ENCODE data around the gene DNAH17.

DNAH17 gene

DNA sequence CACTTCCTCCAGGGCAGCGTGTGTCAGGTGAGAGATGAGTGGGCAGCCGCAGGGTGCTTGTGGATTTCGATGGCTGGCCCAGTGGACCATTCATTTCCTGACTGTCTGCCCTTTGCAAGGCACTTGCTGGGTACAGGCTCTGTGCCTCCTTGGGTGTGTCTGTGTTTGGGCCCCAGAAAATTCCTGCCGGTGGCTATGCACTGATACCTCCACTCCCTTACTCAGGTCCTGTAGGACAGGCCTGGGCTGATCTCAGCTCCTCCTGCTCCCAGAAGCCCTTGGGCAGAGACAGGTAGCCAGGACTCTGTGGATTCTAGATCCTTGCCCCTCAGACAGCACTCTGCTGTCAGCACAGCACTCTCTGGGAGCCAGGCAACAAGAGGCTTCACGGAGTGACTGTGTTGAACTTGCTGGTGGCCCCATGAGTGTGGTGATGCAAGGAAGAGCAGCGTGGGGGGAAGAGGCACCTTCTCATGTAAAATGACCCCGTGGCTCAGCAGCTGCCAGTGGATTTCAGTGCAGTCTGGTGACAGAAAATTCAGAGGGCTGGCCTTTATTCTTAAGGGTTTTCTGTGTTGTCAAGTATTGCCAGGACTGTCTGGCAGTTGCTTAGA, 169.7 kb downstream of the DNAH17 start:
- no peak for DNase-seq

DNA sequence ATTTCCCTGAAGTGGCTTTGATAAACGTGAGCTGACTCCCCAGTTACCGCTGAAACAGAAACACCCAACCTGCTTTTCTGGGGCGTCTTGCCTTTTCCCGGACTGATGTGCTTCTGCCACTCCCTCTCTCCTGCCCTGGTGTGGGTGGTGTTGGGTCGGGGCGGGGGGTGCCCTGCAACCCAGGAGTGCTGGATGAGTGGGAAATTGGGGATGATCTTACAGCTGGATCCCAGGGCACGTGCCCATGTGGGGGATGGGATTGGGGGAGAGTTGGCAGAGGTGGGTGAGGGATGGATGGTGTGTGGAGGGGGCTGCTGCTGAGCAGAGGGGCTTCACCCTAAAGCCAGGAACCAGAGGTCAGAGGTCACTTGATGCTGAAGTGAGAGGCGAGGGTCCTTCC, 170.3 kb downstream of the DNAH17 start:
- DNase-seq: no peak

DNA sequence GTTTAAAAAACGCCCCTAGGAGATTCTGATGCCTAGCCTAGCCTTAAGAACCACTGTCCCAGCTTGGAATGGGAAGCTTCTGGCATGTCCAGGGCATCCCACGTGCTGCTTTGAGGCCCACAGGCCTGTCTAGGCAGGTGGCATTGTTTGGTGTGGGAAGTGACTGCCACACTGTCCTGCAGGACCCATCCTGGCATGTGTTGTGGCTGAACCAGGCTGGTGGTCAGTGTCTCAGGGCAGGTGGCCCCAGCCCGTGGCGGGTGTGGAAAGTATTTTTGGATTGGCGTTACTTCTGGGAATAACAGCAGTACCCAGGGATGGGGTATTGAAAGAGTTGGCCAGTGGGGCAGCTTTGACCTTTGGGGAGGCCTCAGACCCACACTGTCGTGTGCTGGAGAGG, 170.8 kb downstream of the DNAH17 start:
- no peak for DNase-seq

DNA sequence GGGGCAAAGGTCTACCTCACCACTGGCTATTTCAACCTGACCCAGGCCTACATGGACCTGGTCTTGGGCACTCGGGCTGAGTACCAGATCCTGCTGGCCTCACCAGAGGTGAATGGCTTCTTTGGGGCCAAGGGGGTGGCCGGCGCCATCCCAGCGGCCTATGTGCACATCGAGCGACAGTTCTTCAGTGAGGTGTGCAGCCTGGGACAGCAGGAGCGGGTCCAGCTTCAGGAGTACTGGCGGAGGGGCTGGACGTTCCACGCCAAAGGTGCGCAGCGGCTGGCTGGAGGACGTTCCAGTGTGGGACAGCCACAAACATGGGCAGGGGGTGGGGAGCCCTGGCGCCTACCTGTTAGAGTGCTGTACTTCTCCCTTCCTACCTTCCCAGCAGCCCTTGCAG, 173.4 kb downstream of the DNAH17 start:
- DNase-seq: no peak

DNA sequence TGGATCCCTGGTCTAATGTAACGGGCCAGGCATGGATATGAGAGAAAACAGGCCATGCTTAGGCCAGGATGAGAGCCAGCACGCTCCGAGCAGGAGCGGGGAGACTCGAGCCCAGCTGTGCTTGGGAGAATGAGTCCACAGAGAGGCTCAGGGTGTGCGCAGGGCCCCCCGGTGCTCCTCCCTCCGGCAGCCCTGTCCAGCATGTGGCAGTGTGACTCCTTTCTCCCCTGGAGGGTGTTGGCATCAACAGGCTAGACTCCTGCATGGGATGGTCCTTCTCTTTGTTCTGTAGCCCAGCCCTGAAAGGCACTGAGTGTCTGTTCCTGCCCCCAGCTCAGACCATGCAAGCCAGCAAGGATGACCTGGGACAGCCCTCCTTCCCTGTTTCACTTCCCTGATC, 175.3 kb downstream of the DNAH17 start:
- DNase-seq: no peak

DNA sequence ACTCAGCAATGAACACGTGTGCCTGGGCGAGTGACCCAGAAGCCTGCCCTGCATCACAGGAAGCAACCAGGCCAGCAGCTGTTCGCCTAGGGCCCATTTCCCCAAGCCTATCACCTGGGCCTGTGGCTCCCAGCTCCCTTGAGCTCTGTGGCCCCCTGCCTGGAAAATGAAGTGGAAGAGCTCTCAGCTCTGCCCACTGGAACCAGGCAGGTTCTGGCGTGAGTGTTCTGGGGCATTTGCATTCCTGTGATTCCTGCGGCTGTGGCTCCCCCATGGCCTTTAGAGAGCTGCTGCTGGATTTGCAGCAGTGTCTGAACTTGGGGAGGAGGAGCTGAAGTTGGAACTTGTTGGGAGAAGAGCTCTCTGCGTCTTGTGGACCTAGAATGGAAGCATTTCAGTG, 175.9 kb downstream of the DNAH17 start:
- DNase-seq: no peak

DNA sequence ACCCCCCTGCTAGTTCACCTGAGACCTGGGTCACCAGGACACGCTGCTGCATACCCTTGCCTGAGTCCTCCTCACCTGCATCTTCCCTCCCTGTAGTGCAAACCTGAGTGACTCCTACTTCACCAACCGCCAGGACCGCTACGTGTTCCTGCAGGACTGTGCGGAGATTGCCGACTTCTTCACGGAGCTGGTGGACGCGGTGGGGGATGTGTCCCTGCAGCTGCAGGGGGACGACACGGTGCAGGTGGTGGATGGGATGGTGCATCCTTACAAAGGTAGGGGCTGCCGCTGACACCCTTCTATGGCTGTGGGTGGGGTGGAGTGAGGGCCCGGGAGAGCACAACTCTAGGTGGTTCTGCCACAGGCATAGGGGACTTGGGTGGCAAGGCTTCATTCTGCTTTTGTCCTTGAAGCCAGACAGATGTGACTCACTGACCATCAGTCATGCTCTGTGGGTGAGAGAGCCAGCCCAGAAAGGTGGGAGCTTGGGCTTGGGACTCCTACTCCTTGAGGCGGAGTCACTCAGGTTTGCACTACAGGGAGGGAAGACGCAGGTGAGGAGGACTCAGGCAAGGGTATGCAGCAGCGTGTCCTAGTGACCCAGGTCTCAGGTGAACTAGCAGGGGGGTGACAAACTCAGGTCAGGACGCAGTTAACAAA, 176.5 kb downstream of the DNAH17 start:
- DNase-seq: no peak

DNA sequence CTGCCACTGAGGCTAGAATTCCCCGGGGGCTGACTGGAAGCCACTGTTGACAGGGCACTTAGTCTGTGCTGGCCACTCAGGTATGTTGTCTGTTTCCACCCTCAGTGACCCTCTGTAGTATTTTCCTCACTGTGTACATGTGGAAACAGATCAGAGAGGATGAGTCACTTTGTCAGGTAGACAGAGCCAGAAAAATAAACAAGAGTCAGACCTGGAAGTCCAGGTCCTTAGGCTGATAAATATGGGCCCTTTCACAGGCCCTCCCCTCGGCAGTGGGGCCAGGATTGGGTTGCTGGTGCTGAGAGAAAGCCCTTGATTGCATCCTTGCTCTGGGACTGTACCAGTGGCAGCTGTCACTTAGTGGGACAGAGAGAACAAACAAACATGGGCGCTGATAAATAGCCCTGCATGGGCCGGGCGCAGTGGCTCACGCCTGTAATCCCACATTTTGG, 177.5 kb downstream of the DNAH17 start:
- no peak for DNase-seq

DNA sequence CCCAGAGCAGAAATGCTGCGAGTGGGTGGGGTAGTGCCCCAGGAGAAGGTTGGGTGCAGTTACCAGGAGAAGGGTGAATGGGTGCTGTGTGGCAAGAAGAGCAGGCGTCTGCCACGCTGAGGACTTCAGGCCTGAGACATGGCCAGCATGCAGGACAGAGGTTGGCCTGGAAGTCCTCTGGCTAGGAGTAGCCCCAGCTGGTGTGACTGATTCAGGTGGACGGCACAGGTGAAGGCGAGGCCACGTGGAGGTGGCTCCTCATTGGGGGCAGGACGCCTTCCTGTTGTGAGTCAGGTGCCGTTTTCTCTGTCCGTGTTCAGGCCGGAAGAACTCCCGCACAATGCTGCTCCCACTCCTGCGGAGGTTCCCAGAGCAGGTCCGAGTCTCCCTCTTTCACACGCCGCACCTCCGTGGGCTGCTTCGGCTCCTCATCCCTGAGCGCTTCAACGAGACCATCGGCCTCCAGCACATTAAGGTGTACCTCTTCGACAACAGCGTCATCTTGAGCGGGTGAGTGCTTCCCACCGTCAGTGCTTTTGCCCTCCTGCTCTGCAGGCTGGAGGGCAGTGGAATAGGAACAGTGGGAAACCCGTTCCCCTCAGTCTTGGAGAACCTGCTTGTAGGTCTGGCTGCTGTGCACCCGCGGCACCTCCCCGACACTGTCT, 178.0 kb downstream of the DNAH17 start:
- DNase-seq: no peak

DNA sequence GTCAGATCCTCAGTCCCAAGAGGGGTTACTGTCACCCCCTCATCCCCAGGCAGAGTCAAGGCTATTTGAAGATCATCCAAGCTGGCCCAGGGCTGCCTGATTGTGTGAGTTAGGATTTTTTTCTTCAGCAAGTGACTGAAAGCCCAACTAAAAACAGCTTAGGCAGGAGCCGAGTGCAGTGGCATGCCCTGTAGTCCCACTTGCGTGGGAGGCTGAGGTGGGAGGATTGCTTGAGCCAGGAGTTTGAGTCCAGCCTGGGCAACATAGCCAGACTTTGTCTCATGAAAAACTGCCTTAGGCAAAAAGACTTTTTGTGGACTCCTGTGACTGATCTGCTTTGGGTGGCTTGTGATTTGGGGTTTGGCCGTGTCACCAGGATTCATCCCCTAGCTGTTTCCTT, 178.8 kb downstream of the DNAH17 start:
- DNase-seq: no peak

DNA sequence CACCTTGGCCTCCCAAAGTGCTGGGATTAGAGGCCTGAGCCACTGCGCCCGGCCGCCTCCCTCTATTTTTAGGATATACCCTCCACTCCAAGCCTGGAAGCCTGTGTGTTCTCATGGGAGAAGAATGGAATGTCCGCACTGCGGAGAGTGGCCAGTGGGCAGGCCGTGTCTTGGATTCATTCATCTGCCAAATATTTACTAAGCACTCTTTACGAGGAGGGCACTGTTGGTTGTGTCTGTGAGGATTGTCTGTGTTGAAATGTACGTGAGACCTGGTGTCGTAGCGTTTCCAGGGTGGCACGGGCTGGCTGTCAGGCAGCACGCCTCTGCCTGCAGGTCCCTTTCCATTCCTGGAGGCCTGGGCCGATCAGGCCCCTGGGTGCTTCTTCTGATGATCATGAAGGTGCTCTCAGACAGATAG, 179.5 kb downstream of the DNAH17 start:
- DNase-seq: no peak

DNA sequence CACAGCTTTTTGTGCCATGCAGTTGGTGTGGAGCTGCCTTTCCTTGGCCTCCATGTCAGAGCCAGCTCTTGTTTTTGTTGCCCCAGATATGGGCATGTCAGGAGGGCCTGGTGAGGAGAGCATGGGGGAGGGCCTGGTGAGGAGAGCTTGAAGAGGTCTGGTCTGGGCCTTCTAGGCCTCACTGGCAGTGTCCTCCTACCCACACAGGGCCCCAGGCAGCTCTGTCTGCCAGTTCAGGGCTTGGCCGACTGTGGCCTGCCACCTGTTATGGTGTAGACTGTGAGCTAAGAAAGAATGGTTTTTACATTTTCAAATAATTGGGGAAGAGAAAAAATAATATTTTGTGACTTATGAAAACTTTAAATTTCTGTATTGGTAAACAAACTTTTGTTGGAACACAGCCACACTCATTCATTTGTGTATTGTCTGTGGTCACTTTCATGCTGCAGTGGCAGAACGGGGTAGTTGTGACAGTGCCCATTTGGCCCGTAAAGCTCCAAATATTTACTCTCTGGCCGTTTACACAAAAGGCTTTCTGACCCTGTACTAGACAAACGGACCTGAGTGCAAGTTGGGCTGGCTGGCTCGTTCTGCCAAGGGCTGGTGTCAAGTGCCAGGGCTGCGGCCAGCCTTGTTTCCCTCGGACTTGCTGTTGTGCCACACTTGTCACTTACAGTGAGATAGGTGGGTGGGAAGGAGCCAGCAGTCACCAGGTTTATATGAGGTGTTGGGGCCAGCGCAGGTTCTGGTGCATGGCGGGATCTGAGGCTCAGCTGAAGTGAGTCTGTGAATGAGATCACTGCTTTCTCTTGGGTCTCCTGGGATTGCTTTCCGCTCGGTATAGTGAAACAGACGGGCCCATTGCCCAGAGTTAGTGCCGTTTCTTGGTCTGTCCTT, 180.5 kb downstream of the DNAH17 start:
- DNase-seq: no peak

DNA sequence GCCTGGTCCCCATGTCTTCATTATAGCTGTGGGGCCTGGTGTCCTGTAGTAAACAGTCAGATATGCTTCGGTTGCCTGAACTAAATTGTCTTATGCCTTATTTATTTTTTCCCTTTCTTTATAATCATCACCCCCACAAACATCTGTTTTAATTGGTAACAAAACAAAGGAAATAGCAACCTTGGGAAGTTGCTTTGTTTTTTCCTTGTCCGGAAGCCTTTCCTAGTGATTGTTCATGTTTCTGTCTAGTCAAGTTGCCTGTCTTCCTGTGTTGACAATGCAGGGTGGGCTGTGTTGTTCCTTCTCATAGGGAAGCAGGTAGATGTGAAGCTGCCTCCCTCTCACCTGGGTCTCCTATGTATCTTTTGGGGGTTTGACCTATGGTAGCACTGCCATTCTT, 182.0 kb downstream of the DNAH17 start:
- no peak for DNase-seq

DNA sequence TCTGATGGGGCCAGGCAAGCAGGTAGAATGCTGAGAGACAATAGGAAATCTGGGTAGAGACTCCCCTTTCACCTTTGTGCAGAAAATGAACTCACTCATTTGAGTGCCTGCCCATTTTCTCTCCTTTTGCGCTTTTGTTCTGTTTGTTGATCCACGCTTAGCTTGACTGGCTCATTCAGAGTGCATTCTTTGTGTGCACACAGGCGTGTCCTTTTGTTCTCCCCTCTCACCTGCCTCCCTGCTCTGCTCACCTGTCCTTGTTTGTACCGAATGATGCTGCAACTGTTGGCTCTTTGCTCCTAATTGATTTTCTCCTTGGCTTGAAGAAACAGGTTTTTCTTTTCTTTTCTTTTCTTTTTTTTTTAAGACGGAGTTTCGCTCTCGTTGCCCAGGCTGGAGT, 183.0 kb downstream of the DNAH17 start:
- no peak for DNase-seq

DNA sequence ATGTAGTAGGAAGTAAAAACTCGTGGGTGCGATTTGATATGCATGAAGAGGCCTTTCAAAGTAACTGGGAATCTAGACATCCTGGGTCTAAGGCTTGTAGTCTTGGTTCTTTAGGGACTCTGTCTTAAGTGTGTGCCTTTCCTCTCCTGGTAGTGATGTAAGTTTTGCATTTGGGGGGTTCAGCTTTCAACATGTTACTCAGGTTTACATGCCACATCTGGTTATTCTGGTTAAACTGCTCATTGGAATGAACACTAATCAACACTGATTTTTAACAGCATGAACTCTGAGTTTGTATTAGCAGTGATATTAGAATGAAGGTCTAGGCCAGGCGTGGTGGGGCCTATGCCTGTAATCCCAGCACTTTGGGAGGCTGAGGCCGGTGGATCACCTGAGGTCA, 183.6 kb downstream of the DNAH17 start:
- no peak for DNase-seq

DNA sequence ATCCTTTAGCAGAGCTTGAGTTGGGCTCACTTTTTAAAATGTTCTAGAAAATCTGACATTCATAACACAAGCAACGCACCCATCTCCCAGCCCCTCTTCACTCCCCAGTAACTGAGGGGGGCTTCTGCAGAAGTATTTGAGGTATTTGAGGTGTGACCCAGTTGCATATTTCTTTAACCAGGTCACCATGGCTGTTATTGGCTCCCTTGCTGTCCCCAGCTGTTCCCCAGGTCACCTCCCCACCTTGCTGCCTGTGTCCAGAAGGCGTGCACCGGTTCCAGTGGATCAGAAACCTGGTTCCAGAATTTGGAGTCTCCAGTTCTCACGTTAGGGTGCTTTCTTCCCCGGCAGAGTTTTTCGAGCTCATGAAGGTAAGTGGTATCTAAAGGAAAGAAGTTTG, 184.9 kb downstream of the DNAH17 start:
- DNase-seq: no peak

DNA sequence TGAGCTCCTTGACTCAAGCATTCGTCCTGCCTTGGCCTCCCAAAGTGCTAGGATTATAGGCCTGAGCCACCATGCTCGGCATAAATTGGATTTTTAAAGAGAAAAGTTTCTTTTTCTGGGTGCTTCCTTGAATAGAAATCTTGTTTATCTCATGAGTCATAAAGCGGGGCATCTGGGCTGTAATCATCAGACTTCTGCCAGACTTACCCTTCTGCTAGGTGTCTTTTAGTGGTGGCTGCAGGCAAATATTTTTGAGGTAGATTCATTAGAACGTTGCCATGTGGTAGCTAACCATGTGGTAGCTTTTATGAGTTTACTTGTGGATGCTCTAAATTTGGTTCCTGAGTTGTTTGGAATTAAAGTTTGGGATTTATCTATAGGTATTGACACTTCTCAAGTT, 185.4 kb downstream of the DNAH17 start:
- DNase-seq: no peak

DNA sequence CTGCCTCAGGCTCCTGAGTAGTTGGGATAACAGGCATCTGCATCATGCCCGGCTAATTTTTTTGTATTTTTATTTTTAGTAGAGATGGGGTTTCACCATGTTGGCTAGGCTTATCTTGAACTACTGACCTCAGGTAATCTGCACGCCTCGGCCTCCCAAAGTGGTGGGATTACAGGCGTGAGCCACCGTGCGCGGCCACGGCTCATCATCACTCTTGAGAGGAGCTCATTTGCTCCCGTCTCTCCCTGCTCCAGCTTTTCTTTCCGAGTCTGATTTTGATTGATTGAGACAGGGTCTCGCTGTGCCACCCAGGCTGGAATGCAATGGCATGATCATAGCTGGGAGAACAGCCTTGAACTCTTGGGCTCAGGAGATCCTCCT, 186.2 kb downstream of the DNAH17 start:
- no peak for DNase-seq

DNA sequence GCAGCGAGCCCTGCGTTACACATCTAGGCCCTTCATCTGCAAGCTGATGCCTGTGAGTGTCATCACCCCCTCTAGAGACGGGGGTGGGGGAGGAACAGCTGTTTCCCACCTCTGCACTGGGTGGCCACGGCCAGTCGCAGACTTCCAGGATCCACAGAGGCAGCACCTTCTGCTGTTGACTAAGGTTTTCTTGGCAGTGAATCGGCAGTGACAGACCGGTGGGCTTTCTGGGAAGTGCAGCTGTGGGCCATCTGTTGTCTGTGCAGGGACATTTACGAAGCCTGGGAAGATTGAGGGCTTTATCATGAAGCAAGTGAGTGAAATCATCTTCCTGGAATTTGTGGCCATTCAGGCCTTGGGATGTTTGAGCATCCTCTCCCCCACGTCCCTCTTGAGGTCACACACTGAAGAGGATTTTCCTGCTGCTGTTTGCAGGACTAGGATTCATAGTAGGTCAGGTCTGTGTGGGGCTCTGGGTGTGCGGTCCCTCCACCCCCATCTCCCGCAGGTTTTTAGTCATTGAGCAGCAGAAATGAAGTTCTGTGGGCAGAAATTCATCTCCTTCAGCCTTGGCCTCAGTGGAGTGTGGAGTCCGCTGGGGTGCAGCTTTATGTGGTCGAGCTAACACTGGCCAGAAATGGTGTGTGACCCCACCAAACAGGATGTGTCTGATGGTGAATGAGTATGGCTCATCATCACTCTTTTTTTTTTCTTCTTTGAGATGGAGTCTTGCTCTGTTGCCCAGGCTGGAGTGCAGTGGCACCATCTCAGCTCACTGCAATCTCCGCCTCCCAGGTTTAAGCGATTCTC, 186.8 kb downstream of the DNAH17 start:
- no peak for DNase-seq

DNA sequence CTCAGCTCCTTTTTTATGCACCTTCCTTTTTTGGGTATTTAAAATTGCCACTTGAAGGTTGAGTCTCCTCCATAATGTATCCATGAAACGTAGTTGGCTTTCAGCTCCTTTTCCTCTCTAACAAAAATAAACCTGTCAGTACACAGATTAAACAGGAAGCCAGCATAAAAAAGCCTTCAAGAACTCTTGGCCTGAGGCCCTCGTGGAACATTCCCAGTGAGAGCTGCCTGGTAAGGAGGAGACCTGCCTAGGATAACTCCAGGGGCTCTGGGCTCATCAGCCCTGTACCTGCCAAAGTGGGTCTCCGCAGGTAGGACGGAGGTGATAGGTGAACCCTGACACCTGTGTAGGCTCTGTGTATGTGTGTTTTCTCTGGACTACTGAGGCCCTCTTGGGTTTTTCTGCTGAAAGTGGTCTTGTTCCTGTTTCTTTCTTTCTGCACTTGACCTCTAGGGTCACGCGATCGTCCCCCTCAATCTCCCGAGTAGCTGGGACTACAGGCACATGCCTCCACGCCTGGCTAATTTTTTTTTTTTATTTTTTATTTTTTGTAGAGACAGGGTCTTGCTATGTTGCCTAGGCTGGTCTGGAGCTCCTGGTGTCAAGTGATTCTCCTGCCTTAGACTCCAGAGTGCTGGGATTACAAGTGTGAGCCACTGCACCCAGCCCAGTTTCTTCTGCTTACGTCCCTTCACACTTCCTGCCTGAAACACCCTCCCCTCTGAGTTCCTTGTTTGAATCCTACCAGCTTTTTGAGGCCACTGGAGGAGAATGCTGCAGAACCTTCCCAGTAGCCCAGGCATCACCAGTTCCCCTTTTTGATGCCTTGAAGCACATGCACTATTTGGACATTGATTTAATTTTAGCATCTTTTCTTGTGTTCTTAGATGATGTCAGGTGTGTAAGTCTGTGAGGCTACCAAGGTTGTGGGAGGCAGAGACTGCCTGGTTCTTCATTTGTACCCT, 188.9 kb downstream of the DNAH17 start:
- no peak for DNase-seq

DNA sequence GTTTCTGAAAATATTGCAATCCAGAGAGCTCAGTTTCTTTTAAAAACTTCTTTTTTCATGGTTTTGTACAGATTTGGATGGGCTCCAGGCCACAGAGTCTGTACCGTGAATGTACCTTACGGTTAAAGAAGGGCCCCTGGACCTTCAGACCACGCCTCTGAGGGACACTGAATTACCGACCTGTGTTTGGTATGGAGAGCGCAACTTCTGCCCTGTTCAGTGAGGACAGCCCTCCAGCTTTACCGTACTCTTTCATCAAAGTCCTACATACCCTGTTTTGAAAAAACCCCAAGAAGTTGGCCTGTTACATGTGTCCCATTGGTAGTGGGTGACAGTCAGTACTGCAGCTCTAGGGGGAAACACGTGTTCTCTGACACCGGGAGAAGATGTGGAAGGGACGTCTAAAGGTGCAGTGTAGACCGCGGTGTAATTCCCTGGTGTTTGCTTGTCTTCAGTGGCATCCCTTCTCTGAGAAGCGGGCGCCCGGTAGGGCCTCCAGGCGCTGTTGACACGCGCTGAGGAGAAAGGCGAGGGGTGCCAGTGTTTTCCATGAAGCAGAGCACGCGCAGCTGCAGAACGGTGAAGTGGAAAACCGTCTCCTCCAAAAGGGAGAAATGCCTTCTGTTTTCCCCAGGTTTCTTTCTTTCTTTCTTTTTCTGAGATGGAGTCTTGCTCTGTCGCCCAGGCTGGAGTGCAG, 192.6 kb downstream of the DNAH17 start:
- DNase-seq: no peak
